HCT116 (cell line): ENCODE measurements around the gene SLC7A1. TPM values are rescaled to one million over a fixed set of nuclear protein-coding genes. Genes with fewer than 3 reads are reported as not detected.

Source experiments
- ATAC-seq: fragments of 200-7000 bp; cut with Tn5 transposase; 2 replicates; pipeline ENCODE4 v1.9.1; 2020; ENCODE audit warnings: mild to moderate bottlenecking, moderate library complexity
- BruUV-seq: library from RNA; stranded (reverse); fragments of 400-500 nt; replicated peaks from 2 replicates; lab custom pipeline; 2021; lab: Mats Ljungman, UMichigan
- CTCF ChIA-PET: fragments of 300-600 bp; sonication (Branson Sonifier 250); formaldehyde crosslinking; loops from one replicate; lab custom pipeline; 2021; ENCODE audit warnings: antibody characterized with exemption; lab: Charles Lee
- POLR2A ChIA-PET: fragments of 300-600, 350-600 bp; sonication (Branson Sonifier 250); formaldehyde crosslinking; loops from one replicate; lab custom pipeline; 2021; ENCODE audit warnings: antibody characterized with exemption; lab: Charles Lee
- RAD21 ChIA-PET, 2 experiments: fragments of 300-600 bp; sonication (Branson Sonifier 250); formaldehyde crosslinking; loops; one replicate each; lab custom pipeline; 2023; ENCODE audit warnings: low total read pairs in 2 of 2; ENCODE audit not compliant: uncharacterized antibody in 2 of 2, unreplicated experiment in 2 of 2, low non-redundant PET in 1 of 2; lab: Charles Lee
- DNase-seq: peaks from one replicate; pipeline ENCODE4 v3.0.0-alpha.2; 2010; ENCODE audit warnings: low read depth, low spot score
- H2AFZ ChIP-seq: fragments of 200-600 bp; shearing (Covaris generic), sonication (generic); 2 replicates; pipeline ENCODE4 v1.6.1; 2017; ENCODE audit warnings: low read depth, mixed run types, mixed read lengths, antibody characterized with exemption, low read length; ENCODE audit not compliant: poor library complexity, severe bottlenecking
- H3K27ac ChIP-seq: 2 replicates; pipeline ENCODE4 v1.5.1; 2012; ENCODE audit warnings: low read depth, low read length
- H3K27me3 ChIP-seq: fragments of 200-600 bp; sonication (generic); 2 replicates; pipeline ENCODE4 v1.6.1; 2016; ENCODE audit warnings: mixed run types, low read length, mixed read lengths; ENCODE audit not compliant: insufficient read depth
- H3K36me3 ChIP-seq, 2 experiments: fragments of 200-500 bp in 1 of 2; fragments of 200-600 bp in 1 of 2; sonication (Bioruptor generic) in 1 of 2; sonication (generic) in 1 of 2; 2 replicates each; pipeline versions ENCODE4 v1.5.1 to v1.6.1; 2014 to 2016; ENCODE audit warnings: low read length in 2 of 2, inconsistent platforms in 1 of 2, mixed read lengths in 1 of 2, mixed run types in 1 of 2; ENCODE audit not compliant: insufficient read depth in 2 of 2, control insufficient read depth in 1 of 2
- H3K4me1 ChIP-seq, 2 experiments: fragments of 200-600 bp in 1 of 2; sonication (generic) in 1 of 2; 2 replicates each; pipeline versions ENCODE4 v1.5.1 to v1.6.1; 2012 to 2017; ENCODE audit warnings: low read length in 2 of 2, inconsistent platforms in 1 of 2, mild to moderate bottlenecking in 1 of 2, mixed read lengths in 1 of 2, mixed run types in 1 of 2, moderate library complexity in 1 of 2; ENCODE audit not compliant: insufficient read depth in 2 of 2, control insufficient read depth in 1 of 2
- H3K4me2 ChIP-seq: fragments of 200-600 bp; sonication (generic); 2 replicates; pipeline ENCODE4 v1.6.1; 2017; ENCODE audit warnings: mixed run types, low read length, mixed read lengths
- H3K4me3 ChIP-seq, 2 experiments: fragments of 200-600 bp in 1 of 2; sonication (generic) in 1 of 2; replicated peaks in 1 of 2; 2 replicates each; pipeline ENCODE4 v1.5.1; 2011 to 2016; ENCODE audit warnings: low read length in 2 of 2, control low read depth in 1 of 2, low read depth in 1 of 2, mild to moderate bottlenecking in 1 of 2, mixed read lengths in 1 of 2, mixed run types in 1 of 2
- H3K79me2 ChIP-seq: fragments of 200-600 bp; sonication (generic); 2 replicates; pipeline ENCODE4 v1.6.1; 2017; ENCODE audit warnings: mild to moderate bottlenecking, mixed run types, low read length, moderate library complexity, mixed read lengths; ENCODE audit not compliant: insufficient read depth
- H3K9ac ChIP-seq: fragments of 200-600 bp; sonication (generic); 2 replicates; pipeline ENCODE4 v1.6.1; 2016; ENCODE audit warnings: low read length, mixed read lengths
- H3K9me2 ChIP-seq: fragments of 200-600 bp; sonication (generic), shearing (Covaris generic); 2 replicates; pipeline ENCODE4 v1.6.1; 2017; ENCODE audit warnings: mixed run types, mild to moderate bottlenecking, moderate library complexity; ENCODE audit not compliant: insufficient read depth
- H3K9me3 ChIP-seq, 2 experiments: fragments of 200-500 bp in 1 of 2; fragments of 200-600 bp in 1 of 2; sonication (Bioruptor generic) in 1 of 2; sonication (generic) in 1 of 2; 2 replicates each; pipeline ENCODE4 v1.6.1; 2014 to 2017; ENCODE audit warnings: low read length in 2 of 2, mixed read lengths in 2 of 2, inconsistent platforms in 1 of 2, low read depth in 1 of 2, mild to moderate bottlenecking in 1 of 2, mixed run types in 1 of 2, moderate library complexity in 1 of 2; ENCODE audit not compliant: control insufficient read depth in 1 of 2, insufficient read depth in 1 of 2
- H4K20me1 ChIP-seq: fragments of 200-600 bp; sonication (generic), shearing (Covaris generic); 2 replicates; pipeline ENCODE4 v1.6.1; 2017; ENCODE audit warnings: mixed run types, mild to moderate bottlenecking, moderate library complexity; ENCODE audit not compliant: insufficient read depth
- CBX3 ChIP-seq: IDR thresholded peaks from 2 replicates; pipeline ENCODE4 v1.6.1; 2012; ENCODE audit warnings: low read depth
- EGR1 ChIP-seq: IDR thresholded peaks from 2 replicates; pipeline ENCODE4 v1.6.1; 2012; ENCODE audit warnings: low read depth
- EZH2phosphoT487 ChIP-seq: fragments of 200-600 bp; IDR thresholded peaks from 2 replicates; pipeline ENCODE4 v1.6.1; 2018; ENCODE audit warnings: antibody characterized with exemption, borderline replicate concordance
- POLR2AphosphoS5 ChIP-seq: IDR thresholded peaks from 2 replicates; pipeline ENCODE4 v1.6.1; 2011; ENCODE audit warnings: mild to moderate bottlenecking, low read depth, low read length, moderate library complexity
- RAD21 ChIP-seq: IDR thresholded peaks from 2 replicates; pipeline ENCODE4 v1.6.1; 2012; ENCODE audit warnings: low read depth, mild to moderate bottlenecking
- REST ChIP-seq: IDR thresholded peaks from 2 replicates; pipeline ENCODE4 v1.6.1; 2012; ENCODE audit warnings: low read depth
- intact Hi-C: fragments of 100-400 bp; cut with micrococcal nuclease; formaldehyde crosslinking; loops from 2 replicates; pipeline ENCODE4 v1.10.0; 2022
- total RNA-seq: library from RNA; stranded (reverse); gene quantifications from one replicate; pipeline ENCODE4 v1.2.1, GENCODE V29; 2021; ENCODE audit not compliant: unreplicated experiment

Gene SLC7A1
- total RNA-seq, 1 experiment from 2014 or later = 124 TPM

DNA sequence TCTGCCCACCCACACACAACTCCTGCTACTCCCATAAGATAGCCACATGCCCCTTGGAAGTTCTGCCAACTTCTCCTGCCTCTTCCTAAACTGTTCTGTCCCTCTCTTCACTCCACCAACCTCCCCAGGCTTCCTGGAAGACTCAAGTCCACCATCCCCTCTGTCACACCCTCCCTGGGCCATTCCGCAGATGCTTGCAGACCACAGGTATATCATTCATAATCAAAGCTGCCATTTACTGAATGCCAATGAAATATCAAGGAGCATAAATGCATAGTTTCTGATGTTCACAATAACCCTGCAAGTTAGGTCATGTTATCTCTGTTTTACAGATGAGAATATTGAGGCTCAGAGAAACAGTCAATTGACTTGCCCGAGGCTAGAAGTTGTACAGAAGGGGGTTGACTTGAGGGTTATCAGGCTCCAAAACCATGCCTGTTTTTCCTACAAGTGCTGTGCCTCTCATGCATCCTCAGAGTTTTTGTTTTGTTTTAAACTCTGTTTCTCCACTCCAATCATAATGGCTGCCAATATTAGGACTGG is 135.6 kb downstream of the SLC7A1 start:
- Histone ChIP-seq H3K4me3 (no peak overlapping the region), H3K27me3 (no peaks in the 10 kb centered on the region; the same call in 1 of the 2 replicates), H3K9ac (no peak overlapping the region), H4K20me1 (no peaks in the 10 kb centered on the region), H2AFZ (no peak overlapping the region), H3K27ac (no peak overlapping the region), H3K9me2 (no peaks in the 10 kb centered on the region), H3K36me3 (no peaks in the 10 kb centered on the region), H3K4me1 (peaks cover 6 to 15% of the 10 kb centered on the region in 2 experiments), H3K4me2 (no peak overlapping the region), H3K79me2 (no peaks in the 10 kb centered on the region), H3K9me3 (no peaks in the 10 kb centered on the region)
- no TSS peak for BruUV-seq
- ATAC-seq (no peak), DNase-seq (no peak)
- RAD21 ChIA-PET = no interaction called here
- POLR2A ChIA-PET = no interaction called here
- TF ChIP-seq REST (no peak), CBX3 (no peak), EGR1 (no peak), POLR2AphosphoS5 (no peak), EZH2phosphoT487 (no peak), RAD21 (no peak)
- CTCF ChIA-PET = no interaction called here
- intact Hi-C loops = no loop called here
